ENCODE results near the gene SHC4. TPM values are rescaled to one million over a fixed set of nuclear protein-coding genes. Genes with fewer than 3 reads are reported as not detected.

The SHC4 gene
- total RNA-seq, 1 experiment from 2014 or later, result 0.63 TPM

DNA sequence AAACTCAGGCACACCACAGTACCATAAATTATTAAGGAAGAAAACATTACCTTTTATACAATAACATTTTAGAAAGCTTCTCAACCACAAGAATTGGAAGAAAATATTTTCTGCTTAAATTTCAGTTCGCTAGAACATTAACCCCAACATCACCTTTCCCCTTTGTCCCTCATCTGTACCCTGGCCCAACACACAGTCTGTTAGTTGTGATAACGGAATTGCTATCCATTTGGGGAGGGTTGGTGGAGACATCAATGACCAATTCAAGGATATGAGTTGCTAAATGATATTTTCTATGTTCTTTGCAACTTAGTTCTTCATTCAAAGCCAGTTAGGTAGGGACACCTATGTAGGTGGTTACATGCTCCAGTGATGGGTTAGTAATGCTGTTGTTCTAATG lies 80.0 kb downstream of the SHC4 start:
- peaks cover under 1% of the 10 kb centered on the region for H3K36me3 Mint-ChIP-seq
- H3K4me3 Mint-ChIP-seq, result no peak overlapping the region
- H3K27me3 Mint-ChIP-seq (ENCODE audit: low read depth), result no peaks in the 10 kb centered on the region
- ChIA-PET POLR2A (no interaction called here), CTCF (no interaction called here)
- ATAC-seq, result no peak
- H3K9me3 Mint-ChIP-seq, result no peaks in the 10 kb centered on the region
- TF ChIP-seq ZNF671 (CRISPR knock-in tag; IDR thresholded peaks at IDR 0.05) (no peak), IRF2 (CRISPR knock-in tag; IDR thresholded peaks at IDR 0.05; ENCODE audit: borderline replicate concordance, low read depth) (no peak), ZNF138 (CRISPR knock-in tag; conservative IDR thresholded peaks at IDR 0.05) (no peak), RELA (CRISPR knock-in tag; IDR thresholded peaks at IDR 0.05; ENCODE audit: borderline replicate concordance) (no peak), FOXK1 (CRISPR knock-in tag; IDR thresholded peaks at IDR 0.05) (no peak), FOXJ3 (CRISPR knock-in tag; IDR thresholded peaks at IDR 0.05; ENCODE audit: borderline replicate concordance) (no peak)
- TF ChIP-seq, protein P1, sequence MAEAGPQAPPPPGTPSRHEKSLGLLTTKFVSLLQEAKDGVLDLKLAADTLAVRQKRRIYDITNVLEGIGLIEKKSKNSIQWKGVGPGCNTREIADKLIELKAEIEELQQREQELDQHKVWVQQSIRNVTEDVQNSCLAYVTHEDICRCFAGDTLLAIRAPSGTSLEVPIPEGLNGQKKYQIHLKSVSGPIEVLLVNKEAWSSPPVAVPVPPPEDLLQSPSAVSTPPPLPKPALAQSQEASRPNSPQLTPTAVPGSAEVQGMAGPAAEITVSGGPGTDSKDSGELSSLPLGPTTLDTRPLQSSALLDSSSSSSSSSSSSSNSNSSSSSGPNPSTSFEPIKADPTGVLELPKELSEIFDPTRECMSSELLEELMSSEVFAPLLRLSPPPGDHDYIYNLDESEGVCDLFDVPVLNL (CRISPR knock-in tag; IDR thresholded peaks at IDR 0.05; ENCODE audit: borderline replicate concordance, low read depth), result no peak
- TF ChIP-seq, protein P2, sequence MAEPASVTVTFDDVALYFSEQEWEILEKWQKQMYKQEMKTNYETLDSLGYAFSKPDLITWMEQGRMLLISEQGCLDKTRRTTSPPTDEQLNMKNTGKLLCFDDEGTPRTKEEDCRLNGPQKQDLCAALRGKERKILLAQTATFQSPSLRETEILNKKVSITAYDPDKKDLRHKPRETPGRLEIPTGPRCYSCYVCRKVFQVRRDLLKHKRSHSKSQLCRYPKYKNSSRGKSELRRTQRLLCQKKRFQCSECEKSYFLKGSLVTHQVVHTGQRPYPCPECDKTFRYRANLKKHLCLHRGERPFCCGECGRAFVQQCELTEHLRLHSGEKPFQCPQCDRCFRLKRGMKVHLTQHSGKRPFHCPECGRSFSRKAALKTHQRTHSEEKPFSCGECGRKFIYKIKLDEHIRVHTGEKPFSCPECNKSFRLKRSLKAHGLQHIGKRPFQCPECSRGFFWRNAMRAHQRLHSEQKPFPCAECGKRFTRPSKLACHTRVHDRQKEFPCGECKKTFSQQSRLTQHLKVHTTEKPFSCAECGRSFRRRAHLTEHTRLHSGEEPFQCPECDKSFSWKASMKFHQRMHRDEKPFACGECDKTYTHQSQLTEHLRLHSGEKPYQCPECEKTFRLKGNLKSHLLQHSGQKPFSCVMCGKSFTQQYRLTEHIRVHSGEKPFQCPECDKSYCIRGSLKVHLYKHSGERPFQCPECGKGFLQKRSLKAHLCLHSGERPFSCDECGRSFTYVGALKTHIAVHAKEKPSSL (CRISPR knock-in tag; conservative IDR thresholded peaks at IDR 0.05), result no peak
- no peak for DNase-seq (ENCODE audit: low spot score)
- no peak overlapping the region for H3K27ac Mint-ChIP-seq
- H3K4me1 Mint-ChIP-seq, result peaks cover 20% of the 10 kb centered on the region

DNA sequence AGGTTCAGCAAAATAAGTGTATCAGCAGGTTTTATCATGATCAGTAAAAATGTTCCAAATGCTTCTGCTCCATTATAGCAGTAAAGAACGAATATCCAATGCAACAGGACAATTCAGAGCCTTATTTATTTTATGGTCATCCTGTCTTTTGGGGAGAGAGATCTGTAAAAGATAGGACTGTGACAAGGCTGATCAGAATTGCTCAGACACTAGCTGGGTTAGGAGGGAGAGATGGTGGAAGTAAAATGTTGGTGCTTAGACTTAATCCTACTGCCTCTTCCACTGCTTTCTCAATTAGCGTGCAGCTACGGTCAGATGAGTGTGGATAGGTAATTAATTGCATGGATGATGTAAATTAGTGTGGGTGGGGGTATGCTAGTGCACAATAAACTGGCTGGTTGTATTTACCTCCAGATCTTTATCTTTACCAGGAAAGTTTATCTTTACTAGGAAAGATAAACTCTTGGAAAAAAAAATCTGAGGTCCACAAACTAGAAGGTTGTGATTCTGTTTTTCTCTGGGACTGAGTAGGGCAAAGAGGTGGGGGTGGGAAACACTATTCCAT lies 83.6 kb downstream of the SHC4 start:
- ATAC-seq (no peak), DNase-seq (ENCODE audit: low spot score) (no peak)
- Mint-ChIP-seq H3K9me3 (no peaks in the 10 kb centered on the region), H3K27ac (peak overlapping the region; percentile 70; the same call in 1 of the 2 replicates), H3K4me1 (peaks cover 31% of the 10 kb centered on the region), H3K36me3 (peaks cover 4% of the 10 kb centered on the region), H3K4me3 (peak overlapping the region; percentile 99), H3K27me3 (ENCODE audit: low read depth) (peaks cover 14% of the 10 kb centered on the region; the same call in 1 of the 2 replicates)
- TF ChIP-seq ZNF121 (CRISPR knock-in tag; IDR thresholded peaks at IDR 0.05), result no peak
- TF ChIP-seq RELA (CRISPR knock-in tag; IDR thresholded peaks at IDR 0.05; ENCODE audit: borderline replicate concordance), result no peak
- TF ChIP-seq MYBL2 (CRISPR knock-in tag; IDR thresholded peaks at IDR 0.05), result no peak
- ChIA-PET POLR2A (no interaction called here), CTCF (interaction anchor here (1.1 to 2.2 kb wide), 3 partner anchors 18 to 166 kb away, joined by 3 to 12 read pairs (median 6); partner anchors contain the start of gene SECISBP2L)

DNA sequence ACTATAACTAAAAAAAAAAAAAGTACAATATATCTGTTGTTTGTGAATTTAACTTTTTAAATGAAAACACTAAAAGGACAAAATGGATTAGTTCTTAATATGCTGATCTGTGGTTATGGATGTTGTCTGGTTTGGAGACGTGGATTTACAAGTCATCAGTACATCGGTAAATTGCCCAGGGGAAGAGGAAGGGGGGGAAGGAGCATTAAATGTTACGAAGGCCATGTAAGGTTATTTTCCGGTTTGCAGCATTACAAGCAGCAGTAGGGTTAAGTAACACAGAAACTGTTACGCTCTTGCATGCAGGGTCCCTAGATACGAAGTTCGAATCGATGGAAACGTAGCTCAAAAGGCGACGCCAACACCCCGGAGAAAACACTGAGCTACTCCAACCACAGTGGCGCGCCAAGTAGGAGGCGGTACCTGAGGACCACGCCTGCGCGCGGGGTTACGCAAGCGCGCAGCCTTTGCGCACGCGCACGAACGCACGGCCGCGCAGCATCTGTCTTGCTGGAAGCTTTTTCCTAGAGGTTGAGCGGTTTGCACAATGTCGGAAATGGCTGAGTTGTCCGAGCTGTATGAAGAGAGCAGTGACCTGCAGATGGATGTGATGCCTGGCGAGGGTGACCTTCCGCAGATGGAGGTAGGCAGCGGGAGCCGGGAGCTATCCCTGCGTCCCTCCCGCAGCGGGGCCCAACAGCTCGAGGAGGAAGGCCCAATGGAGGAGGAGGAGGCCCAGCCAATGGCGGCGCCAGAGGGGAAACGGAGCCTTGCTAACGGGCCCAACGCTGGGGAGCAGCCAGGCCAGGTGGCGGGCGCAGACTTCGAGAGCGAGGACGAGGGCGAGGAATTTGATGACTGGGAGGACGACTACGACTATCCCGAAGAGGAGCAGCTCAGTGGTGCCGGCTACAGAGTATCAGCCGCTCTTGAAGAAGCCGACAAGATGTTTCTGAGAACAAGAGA lies 85.8 kb downstream of the SHC4 start, which contains the start of gene EID1:
TSS of gene EID1 (plus strand) at position 505 of the 966 bp plus-strand sequence. CDS start at position 548, 43 bp downstream.
- Mint-ChIP-seq H3K4me1 (peaks cover 27% of the 10 kb centered on the region), H3K27ac (peak within 1 kb of the TSS; percentile 99), H3K27me3 (ENCODE audit: low read depth) (peaks cover 17% of the 10 kb centered on the region), H3K9me3 (no peaks in the 10 kb centered on the region), H3K4me3 (peak within 1 kb of the TSS; percentile 99), H3K36me3 (peaks cover 4% of the 10 kb centered on the region)
- ChIA-PET CTCF (interaction anchor here (0.6 to 1.6 kb wide), 15 partner anchors 10 to 1480 kb away, joined by 3 to 44 read pairs (median 4); partner anchors contain the start of genes CEP152, SECISBP2L and SHC4), POLR2A (interaction anchor here (0.8 to 1.3 kb wide), 8 partner anchors 19 to 278 kb away, joined by 3 to 8 read pairs (median 4); partner anchors contain the start of genes CEP152, COPS2 and SHC4)
- ATAC-seq, result peak; percentile 96
- peak; percentile 89 for DNase-seq (ENCODE audit: low spot score)
- TF ChIP-seq, protein P3, sequence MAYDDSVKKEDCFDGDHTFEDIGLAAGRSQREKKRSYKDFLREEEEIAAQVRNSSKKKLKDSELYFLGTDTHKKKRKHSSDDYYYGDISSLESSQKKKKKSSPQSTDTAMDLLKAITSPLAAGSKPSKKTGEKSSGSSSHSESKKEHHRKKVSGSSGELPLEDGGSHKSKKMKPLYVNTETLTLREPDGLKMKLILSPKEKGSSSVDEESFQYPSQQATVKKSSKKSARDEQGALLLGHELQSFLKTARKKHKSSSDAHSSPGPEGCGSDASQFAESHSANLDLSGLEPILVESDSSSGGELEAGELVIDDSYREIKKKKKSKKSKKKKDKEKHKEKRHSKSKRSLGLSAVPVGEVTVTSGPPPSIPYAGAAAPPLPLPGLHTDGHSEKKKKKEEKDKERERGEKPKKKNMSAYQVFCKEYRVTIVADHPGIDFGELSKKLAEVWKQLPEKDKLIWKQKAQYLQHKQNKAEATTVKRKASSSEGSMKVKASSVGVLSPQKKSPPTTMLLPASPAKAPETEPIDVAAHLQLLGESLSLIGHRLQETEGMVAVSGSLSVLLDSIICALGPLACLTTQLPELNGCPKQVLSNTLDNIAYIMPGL (CRISPR knock-in tag; IDR thresholded peaks at IDR 0.05), result peak; percentile 74
- TF ChIP-seq, protein P4, sequence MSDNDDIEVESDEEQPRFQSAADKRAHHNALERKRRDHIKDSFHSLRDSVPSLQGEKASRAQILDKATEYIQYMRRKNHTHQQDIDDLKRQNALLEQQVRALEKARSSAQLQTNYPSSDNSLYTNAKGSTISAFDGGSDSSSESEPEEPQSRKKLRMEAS (CRISPR knock-in tag; IDR thresholded peaks at IDR 0.05), result peak; percentile 88
- TF ChIP-seq CREB1 (CRISPR knock-in tag; IDR thresholded peaks at IDR 0.05) (peak; percentile 15; the same call in 1 of the 2 replicates), FOXK1 (CRISPR knock-in tag; IDR thresholded peaks at IDR 0.05) (peak; percentile 90), FOXJ3 (CRISPR knock-in tag; IDR thresholded peaks at IDR 0.05; ENCODE audit: borderline replicate concordance) (no peak)
- TF ChIP-seq, protein P5, sequence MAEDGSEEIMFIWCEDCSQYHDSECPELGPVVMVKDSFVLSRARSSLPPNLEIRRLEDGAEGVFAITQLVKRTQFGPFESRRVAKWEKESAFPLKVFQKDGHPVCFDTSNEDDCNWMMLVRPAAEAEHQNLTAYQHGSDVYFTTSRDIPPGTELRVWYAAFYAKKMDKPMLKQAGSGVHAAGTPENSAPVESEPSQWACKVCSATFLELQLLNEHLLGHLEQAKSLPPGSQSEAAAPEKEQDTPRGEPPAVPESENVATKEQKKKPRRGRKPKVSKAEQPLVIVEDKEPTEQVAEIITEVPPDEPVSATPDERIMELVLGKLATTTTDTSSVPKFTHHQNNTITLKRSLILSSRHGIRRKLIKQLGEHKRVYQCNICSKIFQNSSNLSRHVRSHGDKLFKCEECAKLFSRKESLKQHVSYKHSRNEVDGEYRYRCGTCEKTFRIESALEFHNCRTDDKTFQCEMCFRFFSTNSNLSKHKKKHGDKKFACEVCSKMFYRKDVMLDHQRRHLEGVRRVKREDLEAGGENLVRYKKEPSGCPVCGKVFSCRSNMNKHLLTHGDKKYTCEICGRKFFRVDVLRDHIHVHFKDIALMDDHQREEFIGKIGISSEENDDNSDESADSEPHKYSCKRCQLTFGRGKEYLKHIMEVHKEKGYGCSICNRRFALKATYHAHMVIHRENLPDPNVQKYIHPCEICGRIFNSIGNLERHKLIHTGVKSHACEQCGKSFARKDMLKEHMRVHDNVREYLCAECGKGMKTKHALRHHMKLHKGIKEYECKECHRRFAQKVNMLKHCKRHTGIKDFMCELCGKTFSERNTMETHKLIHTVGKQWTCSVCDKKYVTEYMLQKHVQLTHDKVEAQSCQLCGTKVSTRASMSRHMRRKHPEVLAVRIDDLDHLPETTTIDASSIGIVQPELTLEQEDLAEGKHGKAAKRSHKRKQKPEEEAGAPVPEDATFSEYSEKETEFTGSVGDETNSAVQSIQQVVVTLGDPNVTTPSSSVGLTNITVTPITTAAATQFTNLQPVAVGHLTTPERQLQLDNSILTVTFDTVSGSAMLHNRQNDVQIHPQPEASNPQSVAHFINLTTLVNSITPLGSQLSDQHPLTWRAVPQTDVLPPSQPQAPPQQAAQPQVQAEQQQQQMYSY (CRISPR knock-in tag; IDR thresholded peaks at IDR 0.05), result 0 out of 2 replicates have a peak, but pooled peaks have one; percentile 19
